Uterus (tissue), 2 donors: ENCODE data around the gene FBXO47.

Experiments used
- POLR2A ChIP-seq, 2 donors: fragments of 450-650 bp; IDR thresholded peaks; one replicate each; pipeline ENCODE4 v1.6.1; 2016; ENCODE audit warnings: antibody characterized with exemption in 2 of 2, mild to moderate bottlenecking in 1 of 2, moderate library complexity in 1 of 2
- TF ChIP-seq, protein P1 (sequence below), 4 experiments: fragments of 200-600 bp in 2 of 4; fragments of 450-650 bp in 2 of 4; sonication (generic) in 2 of 4; IDR thresholded peaks; one replicate each; pipeline ENCODE4 v1.5.1; 2016 to 2019; ENCODE audit warnings: antibody characterized with exemption in 4 of 4, mild to moderate bottlenecking in 2 of 4, moderate library complexity in 1 of 4

GRCh38 chr17:38967290-38967738, at the start of gene FBXO47:
- TF ChIP-seq, protein P1, sequence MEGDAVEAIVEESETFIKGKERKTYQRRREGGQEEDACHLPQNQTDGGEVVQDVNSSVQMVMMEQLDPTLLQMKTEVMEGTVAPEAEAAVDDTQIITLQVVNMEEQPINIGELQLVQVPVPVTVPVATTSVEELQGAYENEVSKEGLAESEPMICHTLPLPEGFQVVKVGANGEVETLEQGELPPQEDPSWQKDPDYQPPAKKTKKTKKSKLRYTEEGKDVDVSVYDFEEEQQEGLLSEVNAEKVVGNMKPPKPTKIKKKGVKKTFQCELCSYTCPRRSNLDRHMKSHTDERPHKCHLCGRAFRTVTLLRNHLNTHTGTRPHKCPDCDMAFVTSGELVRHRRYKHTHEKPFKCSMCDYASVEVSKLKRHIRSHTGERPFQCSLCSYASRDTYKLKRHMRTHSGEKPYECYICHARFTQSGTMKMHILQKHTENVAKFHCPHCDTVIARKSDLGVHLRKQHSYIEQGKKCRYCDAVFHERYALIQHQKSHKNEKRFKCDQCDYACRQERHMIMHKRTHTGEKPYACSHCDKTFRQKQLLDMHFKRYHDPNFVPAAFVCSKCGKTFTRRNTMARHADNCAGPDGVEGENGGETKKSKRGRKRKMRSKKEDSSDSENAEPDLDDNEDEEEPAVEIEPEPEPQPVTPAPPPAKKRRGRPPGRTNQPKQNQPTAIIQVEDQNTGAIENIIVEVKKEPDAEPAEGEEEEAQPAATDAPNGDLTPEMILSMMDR (IDR thresholded peaks at IDR 0.05), result peak; percentile 23 to 54 (median 37)
- peak; percentile 26 to 67 for TF ChIP-seq POLR2A (IDR thresholded peaks at IDR 0.05)
